ENCODE data around the gene STRN3.

Gene STRN3

DNA sequence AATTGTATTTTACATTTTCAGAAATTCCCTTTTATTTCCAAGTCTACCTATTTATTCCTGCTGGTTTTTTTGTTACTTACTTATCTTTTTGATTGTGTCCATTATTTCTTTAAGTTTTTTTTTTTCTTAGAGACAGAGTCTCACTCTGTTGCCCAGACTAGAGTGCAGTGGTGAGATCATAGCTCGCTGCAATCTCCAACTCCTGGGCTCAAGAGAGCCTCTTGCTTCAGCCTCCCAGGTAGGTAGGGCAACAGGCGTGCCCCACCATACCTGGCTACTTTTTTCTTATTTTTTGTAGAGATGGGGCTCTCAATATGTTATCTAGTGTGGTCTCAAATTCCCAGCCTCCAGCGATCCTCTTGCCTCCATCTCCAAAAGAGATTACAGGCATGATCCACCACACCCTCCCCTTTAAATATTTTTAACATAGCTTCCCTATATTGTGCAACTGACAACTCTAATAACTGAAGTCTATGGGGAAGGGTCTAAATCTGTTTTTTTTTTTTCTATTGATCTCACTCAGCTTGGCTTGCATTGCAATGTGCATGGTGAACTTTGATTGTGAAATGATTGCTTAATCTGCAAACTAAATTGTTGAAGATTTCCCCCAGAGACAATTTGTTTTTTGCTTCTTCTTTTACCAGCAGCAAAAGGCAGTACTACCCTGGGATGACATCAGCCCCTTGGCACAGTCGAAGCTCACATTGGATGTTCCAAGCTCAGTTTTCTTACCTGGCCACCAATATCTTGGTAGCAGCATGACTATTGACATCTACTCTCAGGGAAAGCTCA, 177.5 kb downstream of the STRN3 start:
- no peak for DNase-seq (ENCODE audit: insufficient read length)
- no peak for TF ChIP-seq POLR2A (IDR thresholded peaks at IDR 0.05; ENCODE audit: low read depth, low read length)
- no peak for TF ChIP-seq POLR2AphosphoS5 (IDR thresholded peaks at IDR 0.05; ENCODE audit: low read depth, low read length)
- TF ChIP-seq TAF1 (IDR thresholded peaks at IDR 0.05; ENCODE audit: borderline replicate concordance, low read depth, low read length), result no peak
- no peak for FAIRE-seq
